ENCODE data around the gene ZNF771. TPM values are rescaled to one million over a fixed set of nuclear protein-coding genes. Genes with fewer than 3 reads are reported as not detected.

Gene ZNF771
- total and polyA plus RNA-seq, 2 experiments from 2014 or later: 10.8 to 12.0 TPM

GRCh38 chr16:30372725-30373124, 34.7 kb upstream of the ZNF771 start:
- ATAC-seq (no peak), DNase-seq (ENCODE audit: low spot score) (no peak)
- H3F3A ChIP-seq (replicated peaks; ENCODE audit: low read depth): peaks cover 11% of the 10 kb centered on the region
- Mint-ChIP-seq H3K27ac (no peak overlapping the region), H3K36me3 (ENCODE audit: low read depth) (no peaks in the 10 kb centered on the region; the same call in 2 of the 3 replicates), H3K4me1 (peaks cover 39% of the 10 kb centered on the region), H3K27me3 (ENCODE audit: insufficient read depth, low read depth, poor library complexity) (peaks cover 35% of the 10 kb centered on the region), H3K9me3 (no peaks in the 10 kb centered on the region), H3K4me3 (no peak overlapping the region; the same call in 2 of the 3 replicates)
- no peaks in the 10 kb centered on the region for H3K36me3 ChIP-seq (ENCODE audit: insufficient read depth)
- H3K4me1 ChIP-seq (ENCODE audit: insufficient read depth): peaks cover 21% of the 10 kb centered on the region
- no peak overlapping the region for H3K27ac ChIP-seq (ENCODE audit: low read depth)
- no peak overlapping the region for H3K4me2 ChIP-seq
- H4K20me1 ChIP-seq (replicated peaks; ENCODE audit: insufficient read depth): no peaks in the 10 kb centered on the region; the same call in 1 of the 2 replicates
- no peaks in the 10 kb centered on the region for H3K9me2 ChIP-seq (ENCODE audit: insufficient read depth)
- H3K27me3 ChIP-seq (ENCODE audit: insufficient read depth): no peaks in the 10 kb centered on the region
- no peak overlapping the region for H3K4me3 ChIP-seq
- peaks cover 16% of the 10 kb centered on the region for H3K79me2 ChIP-seq (replicated peaks; ENCODE audit: insufficient read depth)
- no peak for TF ChIP-seq NANOG (IDR thresholded peaks at IDR 0.05; ENCODE audit: borderline replicate concordance)
- no peak for TF ChIP-seq POLR2AphosphoS5 (IDR thresholded peaks at IDR 0.05; ENCODE audit: low read depth)
- no peak for TF ChIP-seq ZNF114 (CRISPR knock-in tag; IDR thresholded peaks at IDR 0.05)
- TF ChIP-seq JUNB (IDR thresholded peaks at IDR 0.05; ENCODE audit: unreplicated experiment): no peak
- TF ChIP-seq, protein P1, sequence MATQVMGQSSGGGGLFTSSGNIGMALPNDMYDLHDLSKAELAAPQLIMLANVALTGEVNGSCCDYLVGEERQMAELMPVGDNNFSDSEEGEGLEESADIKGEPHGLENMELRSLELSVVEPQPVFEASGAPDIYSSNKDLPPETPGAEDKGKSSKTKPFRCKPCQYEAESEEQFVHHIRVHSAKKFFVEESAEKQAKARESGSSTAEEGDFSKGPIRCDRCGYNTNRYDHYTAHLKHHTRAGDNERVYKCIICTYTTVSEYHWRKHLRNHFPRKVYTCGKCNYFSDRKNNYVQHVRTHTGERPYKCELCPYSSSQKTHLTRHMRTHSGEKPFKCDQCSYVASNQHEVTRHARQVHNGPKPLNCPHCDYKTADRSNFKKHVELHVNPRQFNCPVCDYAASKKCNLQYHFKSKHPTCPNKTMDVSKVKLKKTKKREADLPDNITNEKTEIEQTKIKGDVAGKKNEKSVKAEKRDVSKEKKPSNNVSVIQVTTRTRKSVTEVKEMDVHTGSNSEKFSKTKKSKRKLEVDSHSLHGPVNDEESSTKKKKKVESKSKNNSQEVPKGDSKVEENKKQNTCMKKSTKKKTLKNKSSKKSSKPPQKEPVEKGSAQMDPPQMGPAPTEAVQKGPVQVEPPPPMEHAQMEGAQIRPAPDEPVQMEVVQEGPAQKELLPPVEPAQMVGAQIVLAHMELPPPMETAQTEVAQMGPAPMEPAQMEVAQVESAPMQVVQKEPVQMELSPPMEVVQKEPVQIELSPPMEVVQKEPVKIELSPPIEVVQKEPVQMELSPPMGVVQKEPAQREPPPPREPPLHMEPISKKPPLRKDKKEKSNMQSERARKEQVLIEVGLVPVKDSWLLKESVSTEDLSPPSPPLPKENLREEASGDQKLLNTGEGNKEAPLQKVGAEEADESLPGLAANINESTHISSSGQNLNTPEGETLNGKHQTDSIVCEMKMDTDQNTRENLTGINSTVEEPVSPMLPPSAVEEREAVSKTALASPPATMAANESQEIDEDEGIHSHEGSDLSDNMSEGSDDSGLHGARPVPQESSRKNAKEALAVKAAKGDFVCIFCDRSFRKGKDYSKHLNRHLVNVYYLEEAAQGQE (IDR thresholded peaks at IDR 0.05; ENCODE audit: unreplicated experiment): no peak
- TF ChIP-seq CREB1 (CRISPR knock-in tag; IDR thresholded peaks at IDR 0.05; ENCODE audit: low read depth): no peak
- TF ChIP-seq, protein P2, sequence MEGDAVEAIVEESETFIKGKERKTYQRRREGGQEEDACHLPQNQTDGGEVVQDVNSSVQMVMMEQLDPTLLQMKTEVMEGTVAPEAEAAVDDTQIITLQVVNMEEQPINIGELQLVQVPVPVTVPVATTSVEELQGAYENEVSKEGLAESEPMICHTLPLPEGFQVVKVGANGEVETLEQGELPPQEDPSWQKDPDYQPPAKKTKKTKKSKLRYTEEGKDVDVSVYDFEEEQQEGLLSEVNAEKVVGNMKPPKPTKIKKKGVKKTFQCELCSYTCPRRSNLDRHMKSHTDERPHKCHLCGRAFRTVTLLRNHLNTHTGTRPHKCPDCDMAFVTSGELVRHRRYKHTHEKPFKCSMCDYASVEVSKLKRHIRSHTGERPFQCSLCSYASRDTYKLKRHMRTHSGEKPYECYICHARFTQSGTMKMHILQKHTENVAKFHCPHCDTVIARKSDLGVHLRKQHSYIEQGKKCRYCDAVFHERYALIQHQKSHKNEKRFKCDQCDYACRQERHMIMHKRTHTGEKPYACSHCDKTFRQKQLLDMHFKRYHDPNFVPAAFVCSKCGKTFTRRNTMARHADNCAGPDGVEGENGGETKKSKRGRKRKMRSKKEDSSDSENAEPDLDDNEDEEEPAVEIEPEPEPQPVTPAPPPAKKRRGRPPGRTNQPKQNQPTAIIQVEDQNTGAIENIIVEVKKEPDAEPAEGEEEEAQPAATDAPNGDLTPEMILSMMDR (conservative IDR thresholded peaks at IDR 0.05; ENCODE audit: low read depth in 2 of 2): no peak
- TF ChIP-seq EZH2 (IDR thresholded peaks at IDR 0.05; ENCODE audit: low read depth, unreplicated experiment): no peak
- TF ChIP-seq, protein P3, sequence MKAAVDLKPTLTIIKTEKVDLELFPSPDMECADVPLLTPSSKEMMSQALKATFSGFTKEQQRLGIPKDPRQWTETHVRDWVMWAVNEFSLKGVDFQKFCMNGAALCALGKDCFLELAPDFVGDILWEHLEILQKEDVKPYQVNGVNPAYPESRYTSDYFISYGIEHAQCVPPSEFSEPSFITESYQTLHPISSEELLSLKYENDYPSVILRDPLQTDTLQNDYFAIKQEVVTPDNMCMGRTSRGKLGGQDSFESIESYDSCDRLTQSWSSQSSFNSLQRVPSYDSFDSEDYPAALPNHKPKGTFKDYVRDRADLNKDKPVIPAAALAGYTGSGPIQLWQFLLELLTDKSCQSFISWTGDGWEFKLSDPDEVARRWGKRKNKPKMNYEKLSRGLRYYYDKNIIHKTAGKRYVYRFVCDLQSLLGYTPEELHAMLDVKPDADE (IDR thresholded peaks at IDR 0.05): no peak
- no peak for TF ChIP-seq EZH2phosphoT487 (IDR thresholded peaks at IDR 0.05; ENCODE audit: unreplicated experiment)
- TF ChIP-seq STAT1 (IDR thresholded peaks at IDR 0.05; ENCODE audit: unreplicated experiment): no peak
- TF ChIP-seq ZNF331 (CRISPR knock-in tag; IDR thresholded peaks at IDR 0.05; ENCODE audit: low read depth): no peak
- TF ChIP-seq, protein P4, sequence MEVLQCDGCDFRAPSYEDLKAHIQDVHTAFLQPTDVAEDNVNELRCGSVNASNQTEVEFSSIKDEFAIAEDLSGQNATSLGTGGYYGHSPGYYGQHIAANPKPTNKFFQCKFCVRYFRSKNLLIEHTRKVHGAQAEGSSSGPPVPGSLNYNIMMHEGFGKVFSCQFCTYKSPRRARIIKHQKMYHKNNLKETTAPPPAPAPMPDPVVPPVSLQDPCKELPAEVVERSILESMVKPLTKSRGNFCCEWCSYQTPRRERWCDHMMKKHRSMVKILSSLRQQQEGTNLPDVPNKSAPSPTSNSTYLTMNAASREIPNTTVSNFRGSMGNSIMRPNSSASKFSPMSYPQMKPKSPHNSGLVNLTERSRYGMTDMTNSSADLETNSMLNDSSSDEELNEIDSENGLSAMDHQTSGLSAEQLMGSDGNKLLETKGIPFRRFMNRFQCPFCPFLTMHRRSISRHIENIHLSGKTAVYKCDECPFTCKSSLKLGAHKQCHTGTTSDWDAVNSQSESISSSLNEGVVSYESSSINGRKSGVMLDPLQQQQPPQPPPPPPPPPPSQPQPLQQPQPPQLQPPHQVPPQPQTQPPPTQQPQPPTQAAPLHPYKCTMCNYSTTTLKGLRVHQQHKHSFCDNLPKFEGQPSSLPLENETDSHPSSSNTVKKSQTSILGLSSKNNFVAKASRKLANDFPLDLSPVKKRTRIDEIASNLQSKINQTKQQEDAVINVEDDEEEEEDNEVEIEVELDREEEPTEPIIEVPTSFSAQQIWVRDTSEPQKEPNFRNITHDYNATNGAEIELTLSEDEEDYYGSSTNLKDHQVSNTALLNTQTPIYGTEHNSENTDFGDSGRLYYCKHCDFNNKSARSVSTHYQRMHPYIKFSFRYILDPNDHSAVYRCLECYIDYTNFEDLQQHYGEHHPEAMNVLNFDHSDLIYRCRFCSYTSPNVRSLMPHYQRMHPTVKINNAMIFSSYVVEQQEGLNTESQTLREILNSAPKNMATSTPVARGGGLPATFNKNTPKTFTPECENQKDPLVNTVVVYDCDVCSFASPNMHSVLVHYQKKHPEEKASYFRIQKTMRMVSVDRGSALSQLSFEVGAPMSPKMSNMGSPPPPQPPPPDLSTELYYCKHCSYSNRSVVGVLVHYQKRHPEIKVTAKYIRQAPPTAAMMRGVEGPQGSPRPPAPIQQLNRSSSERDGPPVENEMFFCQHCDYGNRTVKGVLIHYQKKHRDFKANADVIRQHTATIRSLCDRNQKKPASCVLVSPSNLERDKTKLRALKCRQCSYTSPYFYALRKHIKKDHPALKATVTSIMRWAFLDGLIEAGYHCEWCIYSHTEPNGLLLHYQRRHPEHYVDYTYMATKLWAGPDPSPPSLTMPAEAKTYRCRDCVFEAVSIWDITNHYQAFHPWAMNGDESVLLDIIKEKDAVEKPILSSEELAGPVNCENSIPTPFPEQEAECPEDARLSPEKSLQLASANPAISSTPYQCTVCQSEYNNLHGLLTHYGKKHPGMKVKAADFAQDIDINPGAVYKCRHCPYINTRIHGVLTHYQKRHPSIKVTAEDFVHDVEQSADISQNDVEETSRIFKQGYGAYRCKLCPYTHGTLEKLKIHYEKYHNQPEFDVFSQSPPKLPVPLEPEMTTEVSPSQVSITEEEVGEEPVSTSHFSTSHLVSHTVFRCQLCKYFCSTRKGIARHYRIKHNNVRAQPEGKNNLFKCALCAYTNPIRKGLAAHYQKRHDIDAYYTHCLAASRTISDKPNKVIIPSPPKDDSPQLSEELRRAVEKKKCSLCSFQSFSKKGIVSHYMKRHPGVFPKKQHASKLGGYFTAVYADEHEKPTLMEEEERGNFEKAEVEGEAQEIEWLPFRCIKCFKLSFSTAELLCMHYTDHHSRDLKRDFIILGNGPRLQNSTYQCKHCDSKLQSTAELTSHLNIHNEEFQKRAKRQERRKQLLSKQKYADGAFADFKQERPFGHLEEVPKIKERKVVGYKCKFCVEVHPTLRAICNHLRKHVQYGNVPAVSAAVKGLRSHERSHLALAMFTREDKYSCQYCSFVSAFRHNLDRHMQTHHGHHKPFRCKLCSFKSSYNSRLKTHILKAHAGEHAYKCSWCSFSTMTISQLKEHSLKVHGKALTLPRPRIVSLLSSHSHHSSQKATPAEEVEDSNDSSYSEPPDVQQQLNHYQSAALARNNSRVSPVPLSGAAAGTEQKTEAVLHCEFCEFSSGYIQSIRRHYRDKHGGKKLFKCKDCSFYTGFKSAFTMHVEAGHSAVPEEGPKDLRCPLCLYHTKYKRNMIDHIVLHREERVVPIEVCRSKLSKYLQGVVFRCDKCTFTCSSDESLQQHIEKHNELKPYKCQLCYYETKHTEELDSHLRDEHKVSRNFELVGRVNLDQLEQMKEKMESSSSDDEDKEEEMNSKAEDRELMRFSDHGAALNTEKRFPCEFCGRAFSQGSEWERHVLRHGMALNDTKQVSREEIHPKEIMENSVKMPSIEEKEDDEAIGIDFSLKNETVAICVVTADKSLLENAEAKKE (CRISPR knock-in tag; IDR thresholded peaks at IDR 0.05): no peak
- H2AFZ ChIP-seq: no peak overlapping the region
